PFSK-1 (cell line): Measurements from ENCODE around the gene KLF3.

Source experiments
- FOXP2 ChIP-seq: optimal IDR thresholded peaks from 2 replicates; pipeline ENCODE3; 2011; ENCODE audit warnings: borderline replicate concordance, control low read depth, inconsistent platforms; ENCODE audit not compliant: insufficient read depth; ENCODE audit errors: extremely low read length, extremely low read depth
- POLR2AphosphoS5 ChIP-seq: IDR thresholded peaks from 2 replicates; pipeline ENCODE4 v1.6.1; 2012; ENCODE audit warnings: low read depth, mild to moderate bottlenecking, control low read depth, low read length, moderate library complexity
- SIN3A ChIP-seq: IDR thresholded peaks from 2 replicates; pipeline ENCODE4 v1.6.1; 2012; ENCODE audit warnings: mild to moderate bottlenecking, low read length, moderate library complexity, borderline replicate concordance; ENCODE audit not compliant: insufficient read depth
- TAF1 ChIP-seq: IDR thresholded peaks from 2 replicates; pipeline ENCODE4 v1.6.1; 2012; ENCODE audit warnings: low read length, control low read depth, borderline replicate concordance; ENCODE audit not compliant: insufficient read depth
- TF ChIP-seq, protein P1 (sequence below), 2 experiments: IDR thresholded peaks; 2 replicates each; pipeline versions ENCODE4 v1.6.1 to v1.8.0; 2011 to 2012; ENCODE audit warnings: low read depth in 2 of 2, low read length in 2 of 2, control low read depth in 1 of 2, inconsistent platforms in 1 of 2, mild to moderate bottlenecking in 1 of 2, moderate library complexity in 1 of 2; ENCODE audit not compliant: insufficient read depth in 1 of 2

KLF3 gene

GRCh38 chr4:38665551-38666411, 1.8 kb downstream of the KLF3 start:
- no peak for TF ChIP-seq POLR2AphosphoS5
- no peak for TF ChIP-seq FOXP2
- TF ChIP-seq TAF1 = no peak
- TF ChIP-seq, protein P1, sequence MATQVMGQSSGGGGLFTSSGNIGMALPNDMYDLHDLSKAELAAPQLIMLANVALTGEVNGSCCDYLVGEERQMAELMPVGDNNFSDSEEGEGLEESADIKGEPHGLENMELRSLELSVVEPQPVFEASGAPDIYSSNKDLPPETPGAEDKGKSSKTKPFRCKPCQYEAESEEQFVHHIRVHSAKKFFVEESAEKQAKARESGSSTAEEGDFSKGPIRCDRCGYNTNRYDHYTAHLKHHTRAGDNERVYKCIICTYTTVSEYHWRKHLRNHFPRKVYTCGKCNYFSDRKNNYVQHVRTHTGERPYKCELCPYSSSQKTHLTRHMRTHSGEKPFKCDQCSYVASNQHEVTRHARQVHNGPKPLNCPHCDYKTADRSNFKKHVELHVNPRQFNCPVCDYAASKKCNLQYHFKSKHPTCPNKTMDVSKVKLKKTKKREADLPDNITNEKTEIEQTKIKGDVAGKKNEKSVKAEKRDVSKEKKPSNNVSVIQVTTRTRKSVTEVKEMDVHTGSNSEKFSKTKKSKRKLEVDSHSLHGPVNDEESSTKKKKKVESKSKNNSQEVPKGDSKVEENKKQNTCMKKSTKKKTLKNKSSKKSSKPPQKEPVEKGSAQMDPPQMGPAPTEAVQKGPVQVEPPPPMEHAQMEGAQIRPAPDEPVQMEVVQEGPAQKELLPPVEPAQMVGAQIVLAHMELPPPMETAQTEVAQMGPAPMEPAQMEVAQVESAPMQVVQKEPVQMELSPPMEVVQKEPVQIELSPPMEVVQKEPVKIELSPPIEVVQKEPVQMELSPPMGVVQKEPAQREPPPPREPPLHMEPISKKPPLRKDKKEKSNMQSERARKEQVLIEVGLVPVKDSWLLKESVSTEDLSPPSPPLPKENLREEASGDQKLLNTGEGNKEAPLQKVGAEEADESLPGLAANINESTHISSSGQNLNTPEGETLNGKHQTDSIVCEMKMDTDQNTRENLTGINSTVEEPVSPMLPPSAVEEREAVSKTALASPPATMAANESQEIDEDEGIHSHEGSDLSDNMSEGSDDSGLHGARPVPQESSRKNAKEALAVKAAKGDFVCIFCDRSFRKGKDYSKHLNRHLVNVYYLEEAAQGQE (IDR thresholded peaks at IDR 0.05; ENCODE audit: insufficient read depth in 1 of 2, low read depth in 2 of 2, low read length in 2 of 2) = no peak
- TF ChIP-seq SIN3A = no peak

GRCh38 chr4:38666766-38667084, 2.7 kb downstream of the KLF3 start:
- TF ChIP-seq POLR2AphosphoS5 (no peak), TAF1 (no peak), SIN3A (no peak)
- TF ChIP-seq, protein P1 (IDR thresholded peaks at IDR 0.05; ENCODE audit: insufficient read depth in 1 of 2, low read depth in 2 of 2, low read length in 2 of 2) = no peak

GRCh38 chr4:38667085-38667893, 3.3 kb downstream of the KLF3 start:
- peak; percentile 49; the same call in 1 of the 2 replicates for TF ChIP-seq TAF1
- TF ChIP-seq, protein P1 (IDR thresholded peaks at IDR 0.05; ENCODE audit: insufficient read depth in 1 of 2, low read depth in 2 of 2, low read length in 2 of 2) = peak in 1 of 2 experiments; percentile 65; a peak in 1 of 4 replicates
- peak; percentile 66; the same call in 1 of the 2 replicates for TF ChIP-seq POLR2AphosphoS5
- peak; percentile 75 for TF ChIP-seq FOXP2
- peak; percentile 96 for TF ChIP-seq SIN3A

GRCh38 chr4:38668203-38668971, 4.4 kb downstream of the KLF3 start:
- TF ChIP-seq POLR2AphosphoS5 (no peak), FOXP2 (no peak), SIN3A (no peak), TAF1 (no peak)
- TF ChIP-seq, protein P1 (IDR thresholded peaks at IDR 0.05; ENCODE audit: insufficient read depth in 1 of 2, low read depth in 2 of 2, low read length in 2 of 2) = no peak
